ENCODE measurements around the gene P2RX5. TPM values are rescaled to one million over a fixed set of nuclear protein-coding genes. Genes with fewer than 3 reads are reported as not detected.

Gene P2RX5
- total RNA-seq, 1 experiment from 2014 or later: 2.4 TPM

DNA sequence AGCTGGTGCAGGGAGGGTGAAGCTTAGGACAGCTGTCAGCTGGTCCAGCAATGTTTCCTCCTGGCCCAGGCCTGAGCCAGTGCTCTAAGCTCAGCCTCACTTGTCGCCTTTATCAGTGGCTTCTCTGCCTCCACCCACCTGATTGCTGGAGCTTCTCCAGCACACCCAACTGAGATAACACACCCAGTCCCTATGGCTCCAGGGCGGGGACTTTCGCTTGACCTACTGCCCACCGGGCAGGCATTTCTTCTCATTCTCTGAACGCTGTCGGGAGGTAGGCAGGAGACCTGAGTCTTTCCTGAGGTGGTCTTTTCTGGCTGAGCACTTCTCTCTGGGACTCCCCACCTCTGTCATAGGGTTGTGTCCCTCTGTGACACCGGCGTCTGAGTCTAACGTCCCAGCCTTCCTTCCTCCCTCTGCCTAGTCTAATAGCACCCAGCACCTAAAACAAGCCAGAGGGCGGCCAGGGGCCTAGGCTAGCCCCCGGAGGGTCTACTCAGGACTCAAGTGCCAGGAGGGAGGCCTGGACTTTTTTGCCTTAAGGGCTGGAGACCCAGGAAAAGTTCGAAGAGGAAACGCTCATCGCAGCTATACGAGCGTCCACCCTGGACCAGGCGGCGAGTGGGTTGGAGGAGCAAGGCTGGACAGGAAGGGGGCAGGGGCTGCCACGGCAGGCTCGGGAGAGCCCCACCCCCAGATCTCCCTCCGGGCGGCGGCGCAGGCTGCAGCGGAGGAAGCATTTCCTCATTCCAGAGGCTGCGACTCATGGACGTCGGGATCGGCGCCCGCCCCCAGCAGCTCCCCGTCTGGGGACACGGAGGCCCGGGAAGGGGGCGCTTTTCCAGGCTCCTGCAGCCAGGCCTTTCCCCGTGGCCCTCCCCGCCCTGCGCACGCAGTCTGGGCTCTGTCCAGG, 28.3 kb downstream of the P2RX5 start:
- peak; percentile 70 for DNase-seq (ENCODE audit: low read depth, low spot score)
- in situ Hi-C loops (cut with HindIII; ENCODE audit: low pct_unique_long_range_greater_than_20kb, low sequenced_read_pairs): no loop called here

- DNase-seq (ENCODE audit: low read depth, low spot score): no peak
- in situ Hi-C loops (cut with HindIII; ENCODE audit: low pct_unique_long_range_greater_than_20kb, low sequenced_read_pairs): no loop called here
Measured at GRCh38 chr17:3666516-3666915, 29.4 kb downstream of the P2RX5 start.

DNA sequence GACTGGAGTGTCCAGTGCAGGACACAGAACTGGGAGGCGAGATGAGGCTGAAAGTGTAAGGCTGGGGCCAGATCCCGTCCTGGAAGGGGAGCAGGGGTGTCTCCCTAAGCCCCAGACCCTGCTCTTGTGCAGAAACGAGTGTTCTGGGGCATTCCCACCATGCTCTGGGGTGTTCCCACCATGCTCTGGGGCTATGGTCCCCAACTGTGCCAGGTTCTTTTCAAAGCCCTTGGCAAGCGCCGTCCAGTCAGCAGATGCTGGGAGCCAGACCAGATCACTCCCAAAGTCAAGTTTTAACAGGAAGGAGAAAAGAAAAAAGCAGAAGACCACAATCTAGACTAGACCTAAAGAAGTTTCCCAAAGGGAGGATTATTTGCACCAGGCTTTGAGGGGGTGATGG, 30.1 kb downstream of the P2RX5 start:
- in situ Hi-C loops (cut with HindIII; ENCODE audit: low pct_unique_long_range_greater_than_20kb, low sequenced_read_pairs): no loop called here
- no peak for DNase-seq (ENCODE audit: low read depth, low spot score)

- in situ Hi-C loops (cut with HindIII; ENCODE audit: low pct_unique_long_range_greater_than_20kb, low sequenced_read_pairs): no loop called here
- no peak for DNase-seq (ENCODE audit: low read depth, low spot score)
Measured at GRCh38 chr17:3663102-3664011, 32.6 kb downstream of the P2RX5 start.

DNA sequence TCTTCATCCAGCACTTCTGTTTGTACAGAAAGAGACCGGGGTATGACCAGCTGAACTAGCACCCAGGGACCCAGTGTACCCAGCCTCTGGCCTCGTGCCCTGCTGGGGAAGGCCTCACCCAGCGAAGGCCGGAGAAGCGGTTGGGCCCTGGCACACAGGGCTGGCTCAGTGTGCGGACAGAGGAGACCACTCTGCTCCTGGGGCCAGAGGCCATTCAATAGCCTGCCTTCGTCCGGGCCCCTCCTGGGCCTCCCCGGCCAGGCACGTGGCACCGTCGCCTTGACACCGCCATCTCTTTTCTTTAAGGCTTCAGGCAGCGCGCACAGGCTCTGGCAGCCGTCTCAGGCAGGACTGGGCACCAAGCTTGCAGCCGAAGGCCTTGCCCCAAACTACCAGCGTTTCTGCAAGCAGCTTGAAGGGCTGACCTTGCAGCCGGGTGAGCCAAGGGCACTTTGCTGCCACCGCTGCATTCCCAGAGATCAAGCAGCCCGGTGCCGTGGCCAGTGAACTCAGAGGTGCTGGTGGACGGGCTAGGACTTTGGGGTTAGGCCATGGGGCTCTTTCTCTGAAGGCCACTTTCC, 35.6 kb downstream of the P2RX5 start:
- DNase-seq (ENCODE audit: low read depth, low spot score): no peak
- in situ Hi-C loops (cut with HindIII; ENCODE audit: low pct_unique_long_range_greater_than_20kb, low sequenced_read_pairs): no loop called here

DNA sequence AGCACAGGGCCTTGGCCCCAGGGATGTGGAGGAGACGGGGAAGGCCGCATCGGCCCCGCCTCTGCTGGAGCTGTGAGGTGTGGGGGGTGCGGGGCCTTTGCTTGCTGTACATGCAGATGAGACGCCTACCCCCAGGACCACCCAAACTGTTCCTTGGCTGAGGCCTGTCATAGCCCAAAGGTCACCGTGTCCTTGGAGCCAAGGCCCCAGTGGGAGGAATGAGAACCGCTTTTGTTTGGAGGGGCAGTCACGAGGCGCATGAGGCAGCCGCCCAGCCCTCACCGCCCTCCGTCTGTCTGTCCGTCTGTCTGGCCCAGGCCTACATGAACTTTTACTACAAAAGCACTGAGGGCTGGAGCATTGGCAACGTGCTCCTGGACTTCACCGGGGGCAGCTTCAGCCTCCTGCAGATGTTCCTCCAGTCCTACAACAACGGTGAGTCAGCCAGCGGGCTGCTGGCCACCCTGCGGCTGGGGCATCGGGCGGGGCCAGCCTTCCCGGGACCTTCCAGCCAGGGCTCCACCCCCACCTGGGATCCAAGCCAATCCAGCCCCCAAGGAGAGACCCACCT, 36.3 kb downstream of the P2RX5 start:
- DNase-seq (ENCODE audit: low read depth, low spot score): peak; percentile 53
- in situ Hi-C loops (cut with HindIII; ENCODE audit: low pct_unique_long_range_greater_than_20kb, low sequenced_read_pairs): no loop called here

DNA sequence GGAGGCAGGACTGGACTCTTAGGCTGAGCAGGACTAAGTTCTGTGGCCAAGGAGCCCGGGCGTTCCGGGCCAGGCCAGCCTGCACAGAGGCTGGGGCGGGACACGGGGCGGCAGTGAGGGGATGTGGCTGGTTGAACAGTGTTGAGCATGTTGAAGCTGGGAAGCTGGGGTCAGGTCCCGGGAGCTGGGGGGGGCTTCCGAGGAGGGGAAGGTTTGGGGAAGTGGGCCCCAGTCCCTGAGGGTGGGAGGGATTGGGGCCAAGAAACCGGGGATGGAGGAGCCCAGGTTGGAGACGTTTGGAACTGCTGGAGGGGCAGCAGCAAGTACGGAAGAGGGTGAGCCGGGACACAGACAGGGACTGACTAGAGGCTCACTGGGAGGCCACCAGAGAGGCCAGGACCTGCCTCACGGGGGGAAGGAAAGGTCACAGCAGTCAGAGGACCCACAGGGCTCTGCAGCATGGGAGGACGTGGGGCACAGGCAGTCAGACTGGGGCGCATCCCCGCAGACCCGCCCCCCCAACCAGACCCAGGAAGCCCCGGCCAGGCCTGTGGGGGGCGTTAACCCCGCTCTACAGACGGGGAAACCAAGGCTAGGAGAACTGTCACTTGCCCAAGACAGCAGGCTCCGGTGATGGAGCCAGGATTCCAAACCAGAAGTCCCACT, 37.0 kb downstream of the P2RX5 start:
- DNase-seq (ENCODE audit: low read depth, low spot score): no peak
- in situ Hi-C loops (cut with HindIII; ENCODE audit: low pct_unique_long_range_greater_than_20kb, low sequenced_read_pairs): no loop called here

DNA sequence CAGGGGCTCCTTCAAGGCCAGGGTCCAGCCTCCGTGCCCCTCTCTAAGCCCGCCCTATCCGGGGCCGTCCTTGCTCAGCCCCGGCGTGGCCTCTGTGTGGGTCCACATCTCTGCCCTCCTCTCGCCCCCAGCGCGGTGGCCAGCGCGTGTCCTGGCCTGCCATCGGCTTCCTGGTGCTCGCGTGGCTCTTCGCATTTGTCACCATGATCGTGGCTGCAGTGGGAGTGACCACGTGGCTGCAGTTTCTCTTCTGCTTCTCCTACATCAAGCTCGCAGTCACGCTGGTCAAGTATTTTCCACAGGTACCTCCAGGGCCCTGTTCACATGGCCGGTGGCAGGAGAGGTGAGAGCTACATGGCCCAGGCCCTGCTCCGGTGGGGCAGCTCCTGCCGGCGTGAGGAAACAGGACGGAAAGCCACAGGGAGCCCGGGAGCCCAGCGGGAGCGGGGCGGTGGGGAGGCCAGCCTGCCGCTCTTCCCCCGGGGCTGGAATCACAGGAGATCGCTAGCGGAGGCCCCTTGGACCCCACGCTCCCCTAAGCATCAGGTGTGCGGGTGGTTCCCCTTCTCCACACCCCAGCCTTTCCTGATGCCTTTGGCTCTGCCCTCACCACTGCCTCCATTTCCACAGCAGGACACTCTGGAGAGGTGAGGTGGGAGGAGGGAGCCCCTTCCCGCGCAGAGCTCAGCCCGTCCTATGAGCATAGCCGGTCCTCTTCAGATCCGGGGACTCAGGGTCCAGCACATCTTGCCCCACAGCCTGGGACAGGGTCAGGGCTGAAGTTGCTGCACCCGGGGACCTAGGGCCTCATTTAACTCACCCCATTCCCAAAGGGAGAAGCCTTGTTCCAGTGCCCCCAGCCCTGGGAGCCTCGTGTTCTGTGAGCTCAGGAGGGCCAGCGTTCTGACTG, 37.8 kb downstream of the P2RX5 start:
- in situ Hi-C loops (cut with HindIII; ENCODE audit: low pct_unique_long_range_greater_than_20kb, low sequenced_read_pairs): no loop called here

DNA sequence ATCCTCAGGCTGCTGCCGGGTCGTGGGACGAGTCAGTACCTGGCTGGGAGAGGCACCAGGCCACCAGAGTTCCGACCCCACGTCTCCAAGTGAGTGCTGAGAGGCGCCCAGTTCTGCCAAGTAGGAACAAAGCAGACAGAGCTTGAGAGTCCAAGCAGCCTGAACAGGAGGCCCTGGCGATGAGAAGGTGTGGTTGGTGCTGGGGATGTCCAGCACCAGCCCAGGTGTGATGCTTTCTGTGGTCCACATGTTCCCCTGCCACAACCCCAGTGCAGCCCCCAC, 38.4 kb downstream of the P2RX5 start:
- DNase-seq (ENCODE audit: low read depth, low spot score): no peak
- in situ Hi-C loops (cut with HindIII; ENCODE audit: low pct_unique_long_range_greater_than_20kb, low sequenced_read_pairs): no loop called here

More for the DNA sequence above, 37.8 kb downstream of the P2RX5 start:
- DNase-seq (ENCODE audit: low read depth, low spot score): no peak

DNA sequence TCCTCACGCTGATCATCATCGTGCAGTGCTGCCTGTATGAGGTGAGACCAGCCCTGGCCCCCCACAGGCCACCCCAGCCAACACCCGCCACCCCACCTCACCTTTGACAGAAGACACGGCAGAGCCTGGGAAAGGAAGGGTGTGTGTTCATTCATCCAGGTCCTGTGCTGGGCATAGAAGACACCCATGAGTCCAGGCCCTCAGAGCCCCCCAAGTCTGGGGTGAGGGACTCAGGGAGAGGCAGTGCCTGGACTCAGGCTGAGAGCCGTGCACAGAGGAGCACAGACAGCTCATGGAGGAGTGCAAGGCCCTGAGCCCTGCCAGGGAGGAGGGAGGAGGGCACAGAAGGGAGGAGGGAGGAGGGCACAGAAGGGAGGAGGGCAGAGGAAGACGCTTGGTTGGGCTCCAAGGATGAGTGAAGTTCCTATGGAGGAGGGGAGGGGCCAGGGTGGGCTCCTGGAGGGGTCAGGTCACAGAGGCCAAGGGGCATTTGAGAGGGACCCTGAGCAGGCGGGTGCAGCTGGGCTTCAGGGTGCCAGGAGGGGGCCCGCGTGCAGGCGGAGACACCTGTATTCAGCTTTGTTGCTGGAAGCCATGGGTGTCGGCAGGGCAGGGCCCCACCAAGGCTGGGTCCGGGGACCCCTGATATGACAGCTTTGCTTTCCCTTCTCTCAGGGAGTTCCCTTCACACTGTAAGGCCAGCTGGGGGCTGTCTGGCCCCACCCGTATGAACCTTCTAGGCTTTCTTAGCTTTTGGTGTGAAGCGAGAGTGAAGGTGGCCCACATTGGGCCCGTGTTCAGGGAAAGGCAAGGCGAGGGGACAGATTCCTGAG, 39.0 kb downstream of the P2RX5 start:
- DNase-seq (ENCODE audit: low read depth, low spot score): no peak
- in situ Hi-C loops (cut with HindIII; ENCODE audit: low pct_unique_long_range_greater_than_20kb, low sequenced_read_pairs): no loop called here

DNA sequence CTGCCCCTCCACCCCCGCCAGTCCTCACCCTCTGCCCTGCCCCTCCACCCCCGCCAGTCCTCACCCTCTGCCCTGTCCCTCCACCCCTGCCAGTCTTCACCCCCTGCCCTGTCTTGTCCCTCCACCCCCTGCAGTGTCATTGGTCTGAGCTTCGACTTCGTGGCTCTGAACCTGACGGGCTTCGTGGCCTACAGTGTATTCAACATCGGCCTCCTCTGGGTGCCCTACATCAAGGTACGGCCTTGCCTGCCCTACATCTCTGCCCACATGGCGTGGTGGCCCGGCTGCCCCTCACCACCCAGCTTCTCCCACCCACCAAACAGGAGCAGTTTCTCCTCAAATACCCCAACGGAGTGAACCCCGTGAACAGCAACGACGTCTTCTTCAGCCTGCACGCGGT, 39.6 kb downstream of the P2RX5 start:
- no peak for DNase-seq (ENCODE audit: low read depth, low spot score)
- in situ Hi-C loops (cut with HindIII; ENCODE audit: low pct_unique_long_range_greater_than_20kb, low sequenced_read_pairs): no loop called here

- DNase-seq (ENCODE audit: low read depth, low spot score): no peak
- in situ Hi-C loops (cut with HindIII; ENCODE audit: low pct_unique_long_range_greater_than_20kb, low sequenced_read_pairs): no loop called here
Measured at GRCh38 chr17:3655766-3656165, 40.2 kb downstream of the P2RX5 start.

DNA sequence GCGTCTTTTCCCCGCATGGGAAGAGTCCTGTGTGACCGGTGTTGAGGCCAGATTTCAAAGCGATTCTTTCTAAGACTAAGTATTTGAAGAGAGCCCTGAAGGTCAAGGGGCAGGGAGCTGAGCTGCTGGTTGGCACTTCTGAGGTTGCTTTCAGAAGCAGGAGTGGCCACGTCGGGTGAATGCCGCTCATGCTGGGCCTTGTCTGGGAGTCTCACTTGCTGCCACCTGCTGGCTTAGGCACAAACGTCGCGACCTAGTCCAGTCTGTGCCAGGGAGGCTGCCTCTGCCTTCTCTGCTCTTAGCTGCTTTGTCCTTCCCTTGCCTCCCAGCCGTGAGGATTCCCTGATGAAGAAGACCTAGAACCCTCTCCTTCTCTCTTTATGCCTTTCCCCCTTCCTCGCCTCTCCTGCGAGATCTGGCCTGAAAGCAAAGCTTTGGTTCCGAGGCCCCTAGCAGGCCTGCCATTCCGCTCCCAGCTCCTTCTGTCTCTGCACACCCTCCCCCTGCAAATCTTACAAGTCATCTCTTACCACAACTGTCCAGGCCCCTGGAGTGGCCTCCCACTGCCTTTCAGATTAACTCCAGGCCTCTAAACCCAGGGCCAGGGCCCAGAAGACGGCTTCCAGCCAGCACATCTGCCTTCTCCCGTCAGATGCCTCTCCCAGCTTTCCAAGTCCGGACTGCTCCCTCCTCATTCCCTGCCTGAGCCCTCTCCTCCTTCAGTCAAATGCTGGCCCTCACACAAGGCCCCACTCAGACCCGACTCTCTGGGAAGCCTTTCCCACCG, 48.0 kb downstream of the P2RX5 start:
- in situ Hi-C loops (cut with HindIII; ENCODE audit: low pct_unique_long_range_greater_than_20kb, low sequenced_read_pairs): no loop called here
- DNase-seq (ENCODE audit: low read depth, low spot score): peak; percentile 63

DNA sequence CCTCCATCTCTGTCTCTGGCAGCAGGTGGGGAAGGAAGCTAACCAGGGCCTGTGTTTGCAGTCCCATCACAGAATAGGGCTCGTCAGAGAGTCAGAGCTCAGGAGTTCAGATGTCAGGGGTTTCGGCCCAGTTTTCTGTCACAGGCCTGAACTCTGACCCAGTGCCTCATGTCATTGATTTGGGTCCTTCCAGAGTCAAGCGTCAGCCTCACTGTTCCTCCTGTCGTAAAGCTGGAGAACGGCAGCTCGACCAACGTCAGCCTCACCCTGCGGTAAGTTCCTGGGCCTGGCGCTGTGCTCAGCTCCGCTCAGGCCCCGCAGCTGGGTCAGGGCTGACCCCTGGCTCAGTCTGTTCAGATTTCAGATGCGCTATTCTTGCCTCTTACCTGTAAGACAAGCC, 48.7 kb downstream of the P2RX5 start:
- in situ Hi-C loops (cut with HindIII; ENCODE audit: low pct_unique_long_range_greater_than_20kb, low sequenced_read_pairs): no loop called here

DNA sequence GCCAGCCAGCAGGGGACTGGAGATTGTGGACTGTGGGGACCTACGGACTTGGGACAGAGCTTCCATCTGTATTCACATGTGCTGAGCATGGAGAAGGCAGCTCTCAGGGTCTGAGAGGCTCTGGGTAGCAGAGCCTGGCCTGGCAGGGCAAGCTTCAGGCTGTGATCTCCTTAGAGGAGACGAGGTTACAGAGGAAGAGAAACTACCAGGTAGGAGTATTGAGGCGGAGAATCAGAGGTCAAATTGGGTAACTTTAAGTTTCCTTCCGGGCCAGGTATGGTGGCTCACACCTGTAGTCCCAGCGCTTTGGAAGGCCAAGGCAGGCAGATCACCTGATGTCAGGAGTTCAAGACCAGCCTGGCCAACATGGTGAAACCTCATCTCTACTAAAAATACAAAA, 50.6 kb downstream of the P2RX5 start:
- DNase-seq (ENCODE audit: low read depth, low spot score): no peak

More for the DNA sequence above, 48.7 kb downstream of the P2RX5 start:
- no peak for DNase-seq (ENCODE audit: low read depth, low spot score)

More for the DNA sequence above, 50.6 kb downstream of the P2RX5 start:
- in situ Hi-C loops (cut with HindIII; ENCODE audit: low pct_unique_long_range_greater_than_20kb, low sequenced_read_pairs): no loop called here

Measured in SK-MEL-5 (cell line).